WTC11 (cell line): ENCODE measurements around the gene SPATA2. TPM values are rescaled to one million over a fixed set of nuclear protein-coding genes. Genes with fewer than 3 reads are reported as not detected.
"Not testable (repeated sequence)": the region's sequence is repeated elsewhere in the genome, so short reads cannot be mapped to it uniquely, and the experiment has no call there.

ENCODE experiments used
- ATAC-seq: fragments of 200-7000 bp; cut with Tn5 transposase; 2 replicates; pipeline ENCODE4 v1.10.0; 2021; ENCODE audit warnings: mild to moderate bottlenecking, moderate library complexity
- CTCF ChIA-PET: fragments of 300-600 bp; sonication (Branson Sonifier 250); formaldehyde crosslinking; loops from one replicate; lab custom pipeline; 2021; ENCODE audit warnings: antibody characterized with exemption; lab: Charles Lee
- POLR2A ChIA-PET: fragments of 350-600 bp; sonication (Branson Sonifier 250); formaldehyde crosslinking; loops from one replicate; lab custom pipeline; 2021; ENCODE audit warnings: antibody characterized with exemption; lab: Charles Lee
- DNase-seq: peaks from one replicate; pipeline ENCODE4 v3.0.0; 2021; ENCODE audit warnings: low spot score
- H3K27ac Mint-ChIP-seq: 2 replicates; pipeline ENCODE4 v1.8.0; 2021; ENCODE audit warnings: mixed read lengths
- H3K27me3 Mint-ChIP-seq: 2 replicates; pipeline ENCODE4 v1.8.0; 2021; ENCODE audit warnings: low read depth, mild to moderate bottlenecking, moderate library complexity, mixed read lengths
- H3K36me3 Mint-ChIP-seq: 2 replicates; pipeline ENCODE4 v1.8.0; 2021; ENCODE audit warnings: mixed read lengths
- H3K4me1 Mint-ChIP-seq: 2 replicates; pipeline ENCODE4 v1.8.0; 2022; ENCODE audit warnings: mixed read lengths
- H3K4me3 Mint-ChIP-seq: 2 replicates; pipeline ENCODE4 v1.8.0; 2021; ENCODE audit warnings: mild to moderate bottlenecking, moderate library complexity, mixed read lengths
- H3K9me3 Mint-ChIP-seq: 2 replicates; pipeline ENCODE4 v1.8.0; 2021; ENCODE audit warnings: mixed read lengths
- ERG ChIP-seq: fragments of 250-450 bp; sonication (Bioruptor Pico); IDR thresholded peaks from 2 replicates; pipeline ENCODE4 v1.8.0; 2021; ENCODE audit warnings: mild to moderate bottlenecking
- FOXK1 ChIP-seq: sonication (generic); formaldehyde crosslinking; IDR thresholded peaks from 2 replicates; pipeline ENCODE4 v1.8.0; 2022; ENCODE audit warnings: mild to moderate bottlenecking, moderate library complexity, missing genetic modification reagents
- GABPB1 ChIP-seq: sonication (generic); formaldehyde crosslinking; IDR thresholded peaks from 2 replicates; pipeline ENCODE4 v1.8.1; 2023; ENCODE audit warnings: mild to moderate bottlenecking, missing genetic modification reagents
- GTF2I ChIP-seq: fragments of 250-450 bp; sonication (Bioruptor Pico); conservative IDR thresholded peaks from 2 replicates; pipeline ENCODE4 v1.4.0; 2021; ENCODE audit warnings: mild to moderate bottlenecking
- NFATC4 ChIP-seq: fragments of 250-450 bp; sonication (Bioruptor Pico); IDR thresholded peaks from 2 replicates; pipeline ENCODE4 v1.9.0; 2021; ENCODE audit warnings: mild to moderate bottlenecking
- NFYB ChIP-seq: sonication (generic); formaldehyde crosslinking; conservative IDR thresholded peaks from 2 replicates; pipeline ENCODE4 v1.8.0; 2022; ENCODE audit warnings: low read depth, missing genetic modification reagents
- NR1H2 ChIP-seq: sonication (generic); formaldehyde crosslinking; IDR thresholded peaks from 2 replicates; pipeline ENCODE4 v1.9.0; 2021; ENCODE audit warnings: mild to moderate bottlenecking, moderate library complexity, missing genetic modification reagents
- SOX15 ChIP-seq: fragments of 250-450 bp; sonication (Bioruptor Pico); IDR thresholded peaks from 2 replicates; pipeline ENCODE4 v1.9.0; 2021; ENCODE audit warnings: mild to moderate bottlenecking
- SP1 ChIP-seq: sonication (generic); formaldehyde crosslinking; conservative IDR thresholded peaks from 2 replicates; pipeline ENCODE4 v1.8.1; 2022; ENCODE audit warnings: missing genetic modification reagents
- ZNF138 ChIP-seq: sonication (generic); formaldehyde crosslinking; conservative IDR thresholded peaks from 2 replicates; pipeline ENCODE4 v1.8.1; 2022; ENCODE audit warnings: mild to moderate bottlenecking, moderate library complexity, missing genetic modification reagents
- ZNF263 ChIP-seq: sonication (generic); formaldehyde crosslinking; IDR thresholded peaks from 2 replicates; pipeline ENCODE4 v1.8.1; 2022; ENCODE audit warnings: low read depth, mild to moderate bottlenecking, moderate library complexity, missing genetic modification reagents
- ZNF396 ChIP-seq: fragments of 250-450 bp; sonication (Bioruptor Pico); IDR thresholded peaks from 2 replicates; pipeline ENCODE4 v1.8.0; 2021; ENCODE audit warnings: mild to moderate bottlenecking, moderate library complexity, borderline replicate concordance
- ZNF423 ChIP-seq: fragments of 250-450 bp; sonication (Bioruptor Pico); IDR thresholded peaks from 2 replicates; pipeline ENCODE4 v2.1.2; 2022; ENCODE audit warnings: mild to moderate bottlenecking, moderate library complexity
- ZNF671 ChIP-seq: fragments of 250-450 bp; sonication (Bioruptor Pico); IDR thresholded peaks from 2 replicates; pipeline ENCODE4 v1.8.0; 2021; ENCODE audit warnings: mild to moderate bottlenecking
- total RNA-seq: library from RNA; stranded (reverse); gene quantifications from 3 replicates; pipeline ENCODE4 v1.2.3, GENCODE V29; 2021
- TF ChIP-seq, protein P1 (sequence below): sonication (generic); formaldehyde crosslinking; conservative IDR thresholded peaks from 2 replicates; pipeline ENCODE4 v1.8.1; 2023; ENCODE audit warnings: mild to moderate bottlenecking, low read depth, missing genetic modification reagents, moderate library complexity
- TF ChIP-seq, protein P2 (sequence below): fragments of 200-600 bp; IDR thresholded peaks from 2 replicates; pipeline ENCODE4 v1.8.0; 2022; ENCODE audit warnings: antibody characterized with exemption
- TF ChIP-seq, protein P3 (sequence below): fragments of 250-450 bp; sonication (Bioruptor Pico); IDR thresholded peaks from 2 replicates; pipeline ENCODE4 v1.9.0; 2021; ENCODE audit warnings: mild to moderate bottlenecking

SPATA2 gene
- total RNA-seq, 1 experiment from 2014 or later: 11.3 TPM

- ATAC-seq, H3K9me3 Mint-ChIP-seq, DNase-seq, POLR2A ChIA-PET, H3K4me1 Mint-ChIP-seq, H3K4me3 Mint-ChIP-seq, CTCF ChIA-PET, H3K36me3 Mint-ChIP-seq, H3K27me3 Mint-ChIP-seq, H3K27ac Mint-ChIP-seq: not testable (repeated sequence)
These were observed 19.7 kb downstream of the SPATA2 start for GRCh38 chr20:49895474-49896093.

GRCh38 chr20:49894073-49894470 lies 21.3 kb downstream of the SPATA2 start:
- peaks cover 19% of the 10 kb centered on the region for H3K4me1 Mint-ChIP-seq
- no peak for ATAC-seq
- H3K27me3 Mint-ChIP-seq: 0 out of 2 replicates have a peak, but pooled peaks cover 3% of the 10 kb centered on the region
- no peaks in the 10 kb centered on the region for H3K36me3 Mint-ChIP-seq
- H3K4me3 Mint-ChIP-seq: no peak overlapping the region
- H3K27ac Mint-ChIP-seq: no peak overlapping the region
- no peaks in the 10 kb centered on the region for H3K9me3 Mint-ChIP-seq
- ChIA-PET POLR2A (interaction anchor here (0.8 kb wide), 1 partner anchor 326 kb away, joined by 3 read pairs; no protein-coding TSS in a partner anchor), CTCF (interaction anchor here (1.0 to 4.3 kb wide), 3 partner anchors 284 to 352 kb away, joined by 3 to 31 read pairs (median 11); no protein-coding TSS in a partner anchor)
- DNase-seq: no peak
- TF ChIP-seq ZNF671 (CRISPR knock-in tag): no peak
- TF ChIP-seq FOXK1: no peak
- TF ChIP-seq ERG (CRISPR knock-in tag): no peak
- no peak for TF ChIP-seq SP1 (CRISPR knock-in tag)
- TF ChIP-seq, protein P1, sequence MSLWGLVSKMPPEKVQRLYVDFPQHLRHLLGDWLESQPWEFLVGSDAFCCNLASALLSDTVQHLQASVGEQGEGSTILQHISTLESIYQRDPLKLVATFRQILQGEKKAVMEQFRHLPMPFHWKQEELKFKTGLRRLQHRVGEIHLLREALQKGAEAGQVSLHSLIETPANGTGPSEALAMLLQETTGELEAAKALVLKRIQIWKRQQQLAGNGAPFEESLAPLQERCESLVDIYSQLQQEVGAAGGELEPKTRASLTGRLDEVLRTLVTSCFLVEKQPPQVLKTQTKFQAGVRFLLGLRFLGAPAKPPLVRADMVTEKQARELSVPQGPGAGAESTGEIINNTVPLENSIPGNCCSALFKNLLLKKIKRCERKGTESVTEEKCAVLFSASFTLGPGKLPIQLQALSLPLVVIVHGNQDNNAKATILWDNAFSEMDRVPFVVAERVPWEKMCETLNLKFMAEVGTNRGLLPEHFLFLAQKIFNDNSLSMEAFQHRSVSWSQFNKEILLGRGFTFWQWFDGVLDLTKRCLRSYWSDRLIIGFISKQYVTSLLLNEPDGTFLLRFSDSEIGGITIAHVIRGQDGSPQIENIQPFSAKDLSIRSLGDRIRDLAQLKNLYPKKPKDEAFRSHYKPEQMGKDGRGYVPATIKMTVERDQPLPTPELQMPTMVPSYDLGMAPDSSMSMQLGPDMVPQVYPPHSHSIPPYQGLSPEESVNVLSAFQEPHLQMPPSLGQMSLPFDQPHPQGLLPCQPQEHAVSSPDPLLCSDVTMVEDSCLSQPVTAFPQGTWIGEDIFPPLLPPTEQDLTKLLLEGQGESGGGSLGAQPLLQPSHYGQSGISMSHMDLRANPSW (CRISPR knock-in tag): no peak
- no peak for TF ChIP-seq GTF2I
- TF ChIP-seq GABPB1 (CRISPR knock-in tag): no peak
- no peak for TF ChIP-seq SOX15
- TF ChIP-seq, protein P2, sequence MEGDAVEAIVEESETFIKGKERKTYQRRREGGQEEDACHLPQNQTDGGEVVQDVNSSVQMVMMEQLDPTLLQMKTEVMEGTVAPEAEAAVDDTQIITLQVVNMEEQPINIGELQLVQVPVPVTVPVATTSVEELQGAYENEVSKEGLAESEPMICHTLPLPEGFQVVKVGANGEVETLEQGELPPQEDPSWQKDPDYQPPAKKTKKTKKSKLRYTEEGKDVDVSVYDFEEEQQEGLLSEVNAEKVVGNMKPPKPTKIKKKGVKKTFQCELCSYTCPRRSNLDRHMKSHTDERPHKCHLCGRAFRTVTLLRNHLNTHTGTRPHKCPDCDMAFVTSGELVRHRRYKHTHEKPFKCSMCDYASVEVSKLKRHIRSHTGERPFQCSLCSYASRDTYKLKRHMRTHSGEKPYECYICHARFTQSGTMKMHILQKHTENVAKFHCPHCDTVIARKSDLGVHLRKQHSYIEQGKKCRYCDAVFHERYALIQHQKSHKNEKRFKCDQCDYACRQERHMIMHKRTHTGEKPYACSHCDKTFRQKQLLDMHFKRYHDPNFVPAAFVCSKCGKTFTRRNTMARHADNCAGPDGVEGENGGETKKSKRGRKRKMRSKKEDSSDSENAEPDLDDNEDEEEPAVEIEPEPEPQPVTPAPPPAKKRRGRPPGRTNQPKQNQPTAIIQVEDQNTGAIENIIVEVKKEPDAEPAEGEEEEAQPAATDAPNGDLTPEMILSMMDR: no peak
- no peak for TF ChIP-seq ZNF396 (CRISPR knock-in tag)
- no peak for TF ChIP-seq NR1H2 (CRISPR knock-in tag)
- TF ChIP-seq NFATC4 (CRISPR knock-in tag): no peak
- no peak for TF ChIP-seq NFYB (CRISPR knock-in tag)
- TF ChIP-seq ZNF263 (CRISPR knock-in tag): no peak
- TF ChIP-seq, protein P3, sequence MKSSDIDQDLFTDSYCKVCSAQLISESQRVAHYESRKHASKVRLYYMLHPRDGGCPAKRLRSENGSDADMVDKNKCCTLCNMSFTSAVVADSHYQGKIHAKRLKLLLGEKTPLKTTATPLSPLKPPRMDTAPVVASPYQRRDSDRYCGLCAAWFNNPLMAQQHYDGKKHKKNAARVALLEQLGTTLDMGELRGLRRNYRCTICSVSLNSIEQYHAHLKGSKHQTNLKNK: no peak
- TF ChIP-seq ZNF423 (CRISPR knock-in tag): no peak
- TF ChIP-seq ZNF138 (CRISPR knock-in tag): no peak
